ENCODE measurements around the gene FIGNL2. TPM values are rescaled to one million over a fixed set of nuclear protein-coding genes. Genes with fewer than 3 reads are reported as not detected.

The FIGNL2 gene
- total RNA-seq, 2 experiments from 2014 or later: 0.40 to 0.43 TPM

DNA sequence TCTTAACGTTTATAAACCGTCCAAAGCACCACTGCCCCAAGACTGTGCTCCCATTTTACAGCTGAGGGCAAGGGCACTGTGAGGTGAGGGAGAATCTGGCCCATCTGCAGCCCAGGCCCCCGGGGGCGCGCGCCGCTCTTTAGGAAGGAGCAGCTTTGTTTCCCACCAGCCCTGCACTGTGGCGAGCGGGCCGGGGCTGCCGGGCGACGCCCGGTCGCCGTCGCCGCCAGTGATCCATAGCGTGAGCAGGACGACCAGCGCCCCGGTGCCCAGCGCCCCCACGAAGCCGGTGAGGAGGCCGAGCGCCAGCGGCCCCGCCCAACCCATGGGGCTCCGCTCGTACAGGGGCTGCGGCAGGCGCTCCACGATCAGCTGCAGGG is 34.6 kb downstream of the FIGNL2 start:
- ChIA-PET CTCF (interaction anchor here (0.7 to 3.9 kb wide), 18 partner anchors 10 to 463 kb away, joined by 3 to 31 read pairs (median 4); no protein-coding TSS in a partner anchor), POLR2A (interaction anchor here (1.6 kb wide), 1 partner anchor 10 kb away, joined by 4 read pairs; no protein-coding TSS in a partner anchor)
- peak overlapping the region; percentile 30 for H3K4me3 Mint-ChIP-seq
- intact Hi-C loops (cut with micrococcal nuclease): no loop called here
- H3K9me3 Mint-ChIP-seq: no peaks in the 10 kb centered on the region
- H3K4me1 Mint-ChIP-seq (ENCODE audit: low read depth): peaks cover 9% of the 10 kb centered on the region
- ATAC-seq: no peak
- no peak overlapping the region for H3K27ac Mint-ChIP-seq
- DNase-seq: no peak
- no peaks in the 10 kb centered on the region for H3K27me3 Mint-ChIP-seq
- H3K36me3 Mint-ChIP-seq (ENCODE audit: low read depth): no peaks in the 10 kb centered on the region
- TF ChIP-seq, protein P1, sequence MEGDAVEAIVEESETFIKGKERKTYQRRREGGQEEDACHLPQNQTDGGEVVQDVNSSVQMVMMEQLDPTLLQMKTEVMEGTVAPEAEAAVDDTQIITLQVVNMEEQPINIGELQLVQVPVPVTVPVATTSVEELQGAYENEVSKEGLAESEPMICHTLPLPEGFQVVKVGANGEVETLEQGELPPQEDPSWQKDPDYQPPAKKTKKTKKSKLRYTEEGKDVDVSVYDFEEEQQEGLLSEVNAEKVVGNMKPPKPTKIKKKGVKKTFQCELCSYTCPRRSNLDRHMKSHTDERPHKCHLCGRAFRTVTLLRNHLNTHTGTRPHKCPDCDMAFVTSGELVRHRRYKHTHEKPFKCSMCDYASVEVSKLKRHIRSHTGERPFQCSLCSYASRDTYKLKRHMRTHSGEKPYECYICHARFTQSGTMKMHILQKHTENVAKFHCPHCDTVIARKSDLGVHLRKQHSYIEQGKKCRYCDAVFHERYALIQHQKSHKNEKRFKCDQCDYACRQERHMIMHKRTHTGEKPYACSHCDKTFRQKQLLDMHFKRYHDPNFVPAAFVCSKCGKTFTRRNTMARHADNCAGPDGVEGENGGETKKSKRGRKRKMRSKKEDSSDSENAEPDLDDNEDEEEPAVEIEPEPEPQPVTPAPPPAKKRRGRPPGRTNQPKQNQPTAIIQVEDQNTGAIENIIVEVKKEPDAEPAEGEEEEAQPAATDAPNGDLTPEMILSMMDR (IDR thresholded peaks at IDR 0.05): no peak

DNA sequence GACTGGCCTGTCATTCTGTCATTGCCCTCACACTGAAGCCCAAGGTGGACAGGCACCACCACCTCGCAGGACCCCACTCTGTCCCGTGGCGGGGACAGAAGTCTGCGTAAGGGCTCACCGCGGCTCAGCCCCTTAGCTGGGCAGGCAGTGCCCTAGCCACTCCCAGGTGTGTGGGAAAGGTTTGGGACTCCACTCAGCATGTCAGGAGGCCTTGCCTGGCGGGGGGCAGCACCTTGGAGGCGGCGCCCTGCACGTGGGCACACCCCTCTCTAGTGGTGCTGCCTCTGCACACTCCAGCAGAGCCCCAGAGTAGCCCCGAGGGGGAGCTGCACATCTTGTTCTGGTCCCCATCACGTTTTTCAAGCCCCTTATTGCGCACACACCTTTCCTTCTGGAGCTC is 35.6 kb downstream of the FIGNL2 start:
- DNase-seq (no peak), ATAC-seq (no peak)
- no peak overlapping the region for H3K27ac Mint-ChIP-seq
- intact Hi-C loops (cut with micrococcal nuclease): no loop called here
- H3K36me3 Mint-ChIP-seq (ENCODE audit: low read depth): no peaks in the 10 kb centered on the region
- peaks cover 9% of the 10 kb centered on the region for H3K4me1 Mint-ChIP-seq (ENCODE audit: low read depth)
- ChIA-PET POLR2A (interaction anchor here (1.6 kb wide), 1 partner anchor 11 kb away, joined by 4 read pairs; no protein-coding TSS in a partner anchor), CTCF (interaction anchor here (1.8 to 3.9 kb wide), 2 partner anchors 10 to 12 kb away, joined by 8 to 31 read pairs; no protein-coding TSS in a partner anchor)
- peak overlapping the region; percentile 34 for H3K4me3 Mint-ChIP-seq
- H3K27me3 Mint-ChIP-seq: no peaks in the 10 kb centered on the region
- TF ChIP-seq, protein P1 (IDR thresholded peaks at IDR 0.05): no peak
- H3K9me3 Mint-ChIP-seq: no peaks in the 10 kb centered on the region

DNA sequence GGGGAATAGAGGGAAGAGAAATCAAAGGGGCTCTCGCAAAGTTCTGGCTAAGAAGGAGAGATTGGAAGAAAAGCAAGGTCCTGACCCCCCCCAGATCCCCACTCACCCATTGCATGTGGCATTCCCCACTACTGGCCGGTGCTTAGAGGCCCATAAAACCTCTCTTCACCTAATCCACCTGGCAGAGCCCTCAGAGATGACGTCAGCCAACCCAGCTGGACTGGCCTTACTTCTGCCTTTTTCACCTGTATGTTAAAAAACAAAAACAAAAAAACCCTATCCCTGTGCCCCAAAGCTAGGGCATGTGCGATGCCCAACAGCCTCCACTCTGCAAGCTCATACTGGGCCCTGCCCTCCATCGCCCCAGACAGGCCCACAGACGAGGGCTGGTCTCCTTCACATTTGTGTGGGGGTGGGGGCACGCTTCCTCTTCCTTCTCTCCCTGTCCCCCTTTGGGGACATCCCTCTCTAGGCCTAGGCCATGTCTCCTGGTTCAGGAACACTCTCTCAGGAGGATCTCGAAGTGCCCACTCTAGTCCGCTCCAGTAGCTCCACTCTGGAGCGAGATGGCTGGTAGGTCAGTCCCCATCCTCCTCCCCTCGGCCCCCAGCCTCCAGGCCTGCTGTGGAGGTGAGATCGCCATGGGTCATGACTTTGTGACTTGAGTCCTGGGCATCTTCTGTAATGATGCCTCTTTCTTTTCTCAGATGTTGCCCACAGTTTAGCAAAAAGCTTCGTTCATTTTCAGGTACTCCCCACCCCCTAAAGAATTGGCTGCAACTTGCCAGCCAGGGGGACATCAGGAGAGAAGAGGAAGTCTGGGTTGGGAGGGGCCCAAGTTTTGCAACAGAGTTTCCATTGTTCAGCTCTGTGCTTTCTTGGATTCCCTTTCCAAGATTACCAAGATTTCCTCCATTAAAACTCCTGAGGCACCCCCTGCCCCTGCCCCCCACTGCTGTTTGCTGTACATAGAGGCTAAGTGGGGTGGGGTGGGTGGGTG is 37.0 kb downstream of the FIGNL2 start:
- H3K27me3 Mint-ChIP-seq: no peaks in the 10 kb centered on the region
- CTCF ChIA-PET: interaction anchor here (1.5 kb wide), 1 partner anchor 9 kb away, joined by 6 read pairs; no protein-coding TSS in a partner anchor
- DNase-seq: no peak
- no peak overlapping the region for H3K4me3 Mint-ChIP-seq
- ATAC-seq: no peak
- H3K4me1 Mint-ChIP-seq (ENCODE audit: low read depth): peaks cover 9% of the 10 kb centered on the region
- H3K36me3 Mint-ChIP-seq (ENCODE audit: low read depth): no peaks in the 10 kb centered on the region
- H3K27ac Mint-ChIP-seq: no peak overlapping the region
- POLR2A ChIA-PET: no interaction called here
- H3K9me3 Mint-ChIP-seq: no peaks in the 10 kb centered on the region
- TF ChIP-seq, protein P1 (IDR thresholded peaks at IDR 0.05): no peak
- intact Hi-C loops (cut with micrococcal nuclease): no loop called here

DNA sequence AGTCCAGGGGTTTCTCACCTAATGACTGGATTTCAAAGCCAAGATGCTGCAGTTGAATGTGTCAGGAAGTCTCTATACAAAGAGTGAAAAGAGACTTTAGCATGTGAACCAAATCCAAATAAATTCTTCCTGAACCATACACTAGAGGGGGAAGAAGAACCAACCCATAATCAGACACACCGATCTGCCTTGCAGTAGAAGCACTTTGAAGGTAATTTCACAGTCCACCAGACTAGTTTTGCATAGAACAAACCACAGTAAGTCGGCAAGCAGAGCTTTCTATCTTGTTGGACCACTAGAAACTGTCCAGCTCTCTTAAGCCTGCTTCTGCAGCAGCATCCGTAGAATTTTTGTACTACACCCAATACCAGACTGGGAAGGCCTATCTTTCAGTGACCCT is 39.3 kb downstream of the FIGNL2 start:
- Mint-ChIP-seq H3K36me3 (ENCODE audit: low read depth) (no peaks in the 10 kb centered on the region), H3K27me3 (no peaks in the 10 kb centered on the region), H3K4me3 (no peak overlapping the region), H3K27ac (no peak overlapping the region), H3K9me3 (no peaks in the 10 kb centered on the region), H3K4me1 (ENCODE audit: low read depth) (peaks cover 2% of the 10 kb centered on the region)
- ATAC-seq (no peak), DNase-seq (no peak)
- TF ChIP-seq, protein P1 (IDR thresholded peaks at IDR 0.05): no peak
- ChIA-PET POLR2A (no interaction called here), CTCF (no interaction called here)
- intact Hi-C loops (cut with micrococcal nuclease): no loop called here

DNA sequence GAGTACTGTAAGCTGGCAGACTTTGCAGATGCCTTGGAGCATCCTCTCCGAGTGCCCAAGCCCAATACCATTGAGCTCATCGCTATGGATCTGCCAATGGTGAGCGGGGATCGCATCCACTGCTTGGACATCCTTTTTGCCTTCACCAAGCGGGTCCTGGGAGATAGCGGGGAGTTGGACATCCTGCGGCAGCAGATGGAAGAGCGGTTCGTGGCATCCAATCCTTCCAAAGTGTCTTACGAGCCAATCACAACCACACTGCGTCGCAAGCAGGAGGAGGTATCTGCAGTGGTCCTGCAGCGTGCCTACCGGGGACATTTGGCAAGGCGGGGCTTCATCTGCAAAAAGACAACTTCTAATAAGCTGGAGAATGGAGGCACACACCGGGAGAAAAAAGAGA is 41.6 kb downstream of the FIGNL2 start:
- no peaks in the 10 kb centered on the region for H3K4me1 Mint-ChIP-seq (ENCODE audit: low read depth)
- no peaks in the 10 kb centered on the region for H3K27me3 Mint-ChIP-seq
- TF ChIP-seq, protein P1 (IDR thresholded peaks at IDR 0.05): no peak
- ATAC-seq: no peak
- no peak overlapping the region for H3K27ac Mint-ChIP-seq
- H3K4me3 Mint-ChIP-seq: no peak overlapping the region
- ChIA-PET CTCF (interaction anchor here (0.6 to 1.3 kb wide), 3 partner anchors 14 to 56 kb away, joined by 3 to 4 read pairs (median 3); no protein-coding TSS in a partner anchor), POLR2A (no interaction called here)
- DNase-seq: no peak
- H3K9me3 Mint-ChIP-seq: no peaks in the 10 kb centered on the region
- intact Hi-C loops (cut with micrococcal nuclease): no loop called here
- no peaks in the 10 kb centered on the region for H3K36me3 Mint-ChIP-seq (ENCODE audit: low read depth)
